ENCODE measurements around the gene RNU7-1.
A peak's percentile ranks its signal among the peaks of the same experiment; 100 is the strongest.

Gene RNU7-1

DNA sequence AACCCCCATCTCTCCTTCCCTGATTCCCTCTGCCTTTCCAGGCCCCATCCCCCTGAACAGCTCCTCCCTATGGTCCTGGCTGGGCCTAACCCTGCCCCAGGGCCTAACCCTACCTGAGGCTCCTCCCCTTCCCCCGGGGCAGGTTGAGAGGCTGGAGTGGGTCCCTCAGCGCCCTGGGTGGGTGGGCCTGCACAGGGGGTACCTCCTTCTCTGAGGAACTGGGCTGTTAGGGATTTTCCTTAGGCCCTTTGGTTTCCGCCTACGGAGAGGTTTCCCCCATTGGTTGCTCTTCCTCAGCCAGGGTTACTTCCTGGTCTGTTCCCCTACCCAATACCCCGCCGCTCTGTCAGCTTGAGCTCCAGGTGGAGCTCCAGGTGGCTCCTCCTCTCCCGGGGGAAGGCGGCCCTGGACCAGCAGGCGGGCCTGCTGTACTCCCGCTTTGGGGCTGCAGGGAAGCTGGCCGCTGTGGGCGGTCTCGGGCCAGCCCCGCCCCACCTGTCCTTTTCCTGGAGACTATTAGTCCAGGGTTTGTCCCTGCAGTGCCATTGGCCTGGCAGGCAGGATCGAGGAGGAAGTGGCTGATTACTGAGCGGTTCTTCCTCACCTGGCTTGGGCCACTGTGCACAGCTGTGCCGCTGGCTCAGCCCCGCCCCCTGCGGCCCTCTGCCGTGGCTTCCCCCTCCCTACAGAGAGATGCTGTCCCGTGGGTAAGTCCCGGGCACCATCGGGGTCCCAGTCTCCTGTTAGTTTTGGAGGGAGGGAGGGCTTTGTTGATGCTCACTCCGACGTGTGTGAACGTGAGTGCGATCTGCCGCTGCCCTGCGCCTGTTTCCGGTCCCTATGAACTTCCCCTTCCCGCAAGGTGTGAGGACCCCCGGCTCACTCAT, 2.7 kb downstream of the RNU7-1 start:
- DNase-seq, result peak; percentile 85
- H3K4me3 Mint-ChIP-seq, result peak overlapping the region; percentile 86
- no peaks in the 10 kb centered on the region for H3K27me3 Mint-ChIP-seq (ENCODE audit: low read depth, poor library complexity)
- peaks cover 59% of the 10 kb centered on the region for H3K4me1 Mint-ChIP-seq
- H3K9me3 Mint-ChIP-seq, result no peaks in the 10 kb centered on the region
- peak overlapping the region; percentile 84 for H3K27ac Mint-ChIP-seq
- peaks cover 6% of the 10 kb centered on the region for H3K36me3 Mint-ChIP-seq (ENCODE audit: low read depth)
- TF ChIP-seq, protein P1, sequence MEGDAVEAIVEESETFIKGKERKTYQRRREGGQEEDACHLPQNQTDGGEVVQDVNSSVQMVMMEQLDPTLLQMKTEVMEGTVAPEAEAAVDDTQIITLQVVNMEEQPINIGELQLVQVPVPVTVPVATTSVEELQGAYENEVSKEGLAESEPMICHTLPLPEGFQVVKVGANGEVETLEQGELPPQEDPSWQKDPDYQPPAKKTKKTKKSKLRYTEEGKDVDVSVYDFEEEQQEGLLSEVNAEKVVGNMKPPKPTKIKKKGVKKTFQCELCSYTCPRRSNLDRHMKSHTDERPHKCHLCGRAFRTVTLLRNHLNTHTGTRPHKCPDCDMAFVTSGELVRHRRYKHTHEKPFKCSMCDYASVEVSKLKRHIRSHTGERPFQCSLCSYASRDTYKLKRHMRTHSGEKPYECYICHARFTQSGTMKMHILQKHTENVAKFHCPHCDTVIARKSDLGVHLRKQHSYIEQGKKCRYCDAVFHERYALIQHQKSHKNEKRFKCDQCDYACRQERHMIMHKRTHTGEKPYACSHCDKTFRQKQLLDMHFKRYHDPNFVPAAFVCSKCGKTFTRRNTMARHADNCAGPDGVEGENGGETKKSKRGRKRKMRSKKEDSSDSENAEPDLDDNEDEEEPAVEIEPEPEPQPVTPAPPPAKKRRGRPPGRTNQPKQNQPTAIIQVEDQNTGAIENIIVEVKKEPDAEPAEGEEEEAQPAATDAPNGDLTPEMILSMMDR (IDR thresholded peaks at IDR 0.05), result no peak

DNA sequence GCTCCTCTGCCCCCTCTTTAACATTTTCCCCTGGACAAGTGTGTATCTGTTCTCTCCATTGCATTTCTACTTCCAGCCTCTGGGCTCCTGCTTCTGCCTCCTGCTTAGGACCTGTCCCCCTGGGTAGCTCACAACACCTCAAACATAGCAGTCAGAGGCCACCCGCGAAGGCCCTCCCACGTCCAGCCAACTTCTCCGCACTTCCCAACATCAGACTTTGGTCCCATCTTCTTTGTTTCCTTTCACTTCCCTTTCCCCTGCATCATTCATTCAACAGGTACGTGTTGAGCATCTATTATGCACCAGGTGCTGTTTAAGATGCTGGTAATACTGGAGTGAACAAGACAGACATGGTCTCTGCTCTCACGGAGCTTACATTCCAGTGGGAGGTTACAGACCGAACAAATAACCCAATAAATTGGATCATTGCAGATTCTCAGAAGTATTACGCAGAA, 3.3 kb downstream of the RNU7-1 start:
- H3K4me3 Mint-ChIP-seq, result peak overlapping the region; percentile 86
- H3K27me3 Mint-ChIP-seq (ENCODE audit: low read depth, poor library complexity), result no peaks in the 10 kb centered on the region
- no peak for DNase-seq
- peak overlapping the region; percentile 7 for H3K27ac Mint-ChIP-seq
- no peaks in the 10 kb centered on the region for H3K9me3 Mint-ChIP-seq
- TF ChIP-seq, protein P1 (IDR thresholded peaks at IDR 0.05), result no peak
- H3K36me3 Mint-ChIP-seq (ENCODE audit: low read depth), result peaks cover 4% of the 10 kb centered on the region
- H3K4me1 Mint-ChIP-seq, result peaks cover 58% of the 10 kb centered on the region

DNA sequence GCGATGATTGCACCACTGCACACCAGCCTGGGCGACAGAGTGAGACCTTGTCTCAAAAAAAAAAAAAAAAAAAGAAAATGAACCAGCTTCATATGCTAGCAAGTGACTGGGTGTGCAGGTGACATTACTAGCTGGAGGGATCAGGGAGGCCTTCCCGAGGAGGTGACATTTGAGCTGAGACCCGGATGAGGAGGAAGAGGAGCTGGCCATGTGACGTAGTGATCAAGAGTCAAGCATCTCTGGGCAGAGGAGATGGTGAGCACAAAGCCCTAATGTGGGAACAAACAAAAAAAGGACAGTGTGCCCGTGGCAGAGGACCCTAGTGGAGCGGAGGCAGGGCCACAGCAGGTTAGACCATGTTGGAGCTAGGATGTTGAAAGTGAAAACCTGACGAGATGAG, 4.0 kb downstream of the RNU7-1 start:
- Mint-ChIP-seq H3K27me3 (ENCODE audit: low read depth, poor library complexity) (no peaks in the 10 kb centered on the region), H3K4me1 (peaks cover 58% of the 10 kb centered on the region), H3K36me3 (ENCODE audit: low read depth) (no peaks in the 10 kb centered on the region), H3K4me3 (peak overlapping the region; percentile 12), H3K9me3 (no peaks in the 10 kb centered on the region), H3K27ac (no peak overlapping the region)
- no peak for DNase-seq
- TF ChIP-seq, protein P1 (IDR thresholded peaks at IDR 0.05), result no peak

DNA sequence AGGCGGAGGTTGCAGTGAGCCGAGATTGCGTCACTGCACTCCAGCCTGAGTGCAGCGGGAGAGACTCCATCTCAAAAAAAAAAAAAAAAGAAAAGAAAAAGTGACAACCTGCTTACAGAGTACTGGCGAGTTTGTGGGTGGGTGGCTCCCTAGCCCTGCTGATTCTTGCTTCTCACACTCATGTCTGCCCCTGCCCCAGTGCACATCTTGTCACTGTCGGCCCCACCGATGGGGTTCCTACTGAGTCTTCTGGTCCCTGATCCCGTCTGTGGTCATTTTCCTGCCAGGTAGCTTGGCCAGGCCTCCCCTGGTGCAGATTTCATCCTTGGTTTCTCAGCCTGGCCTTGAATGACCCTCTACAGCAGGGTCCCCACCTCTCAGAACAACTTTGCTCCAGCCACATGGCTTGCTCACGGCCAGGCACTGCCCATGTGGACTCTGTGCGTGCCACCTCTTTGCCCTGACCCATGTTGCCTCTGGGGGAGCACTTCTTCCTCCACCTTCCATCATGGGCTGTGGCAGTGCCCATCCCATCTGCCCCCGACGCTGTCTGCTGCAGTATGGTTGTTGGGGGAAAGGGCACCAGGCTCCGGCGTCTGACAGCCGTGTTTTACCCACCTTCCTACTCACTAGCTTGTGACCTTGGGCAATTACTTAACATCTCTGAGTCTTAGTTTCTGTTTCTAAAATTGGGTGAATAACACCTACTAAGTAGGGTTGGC, 5.4 kb downstream of the RNU7-1 start:
- no peaks in the 10 kb centered on the region for H3K9me3 Mint-ChIP-seq

DNA sequence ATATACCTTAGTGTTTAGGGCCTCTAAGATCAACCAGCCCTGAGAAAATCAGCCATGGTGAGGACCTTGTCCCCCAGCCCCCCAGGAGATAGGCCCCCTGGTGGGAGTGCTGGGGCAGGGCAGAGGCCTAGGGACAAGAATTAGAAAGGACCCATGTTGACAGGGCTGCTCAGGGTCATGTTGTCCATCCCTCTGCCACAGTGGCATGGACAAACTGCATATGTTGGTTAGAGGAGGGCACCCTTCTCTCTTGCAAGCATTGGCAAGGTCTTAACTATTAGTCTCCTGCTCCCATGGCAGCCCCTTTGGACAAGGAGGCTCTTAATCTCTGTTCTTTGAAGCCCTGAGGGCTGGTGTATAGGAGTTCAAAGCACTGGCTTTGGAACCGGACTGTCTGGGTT, 6.8 kb downstream of the RNU7-1 start:
- no peak overlapping the region for H3K27ac Mint-ChIP-seq
- TF ChIP-seq, protein P1 (IDR thresholded peaks at IDR 0.05), result peak; percentile 37
- no peaks in the 10 kb centered on the region for H3K27me3 Mint-ChIP-seq (ENCODE audit: low read depth, poor library complexity)
- no peak for DNase-seq
- H3K4me3 Mint-ChIP-seq, result no peak overlapping the region
- H3K36me3 Mint-ChIP-seq (ENCODE audit: low read depth), result no peaks in the 10 kb centered on the region
- no peaks in the 10 kb centered on the region for H3K9me3 Mint-ChIP-seq
- peaks cover 49% of the 10 kb centered on the region for H3K4me1 Mint-ChIP-seq

More for the DNA sequence above, 5.4 kb downstream of the RNU7-1 start:
- DNase-seq, result no peak
- Mint-ChIP-seq H3K4me3 (no peak overlapping the region), H3K27me3 (ENCODE audit: low read depth, poor library complexity) (no peaks in the 10 kb centered on the region), H3K4me1 (peaks cover 59% of the 10 kb centered on the region), H3K36me3 (ENCODE audit: low read depth) (no peaks in the 10 kb centered on the region), H3K27ac (no peak overlapping the region)
- TF ChIP-seq, protein P1 (IDR thresholded peaks at IDR 0.05), result no peak
